ENCODE results near the gene GNA14. TPM values are rescaled to one million over a fixed set of nuclear protein-coding genes. Genes with fewer than 3 reads are reported as not detected.

Gene GNA14
- total RNA-seq, 1 donor: 0.72 TPM

GRCh38 chr9:77392328-77392727 lies 255.8 kb downstream of the GNA14 start:
- TF ChIP-seq CTCF (IDR thresholded peaks at IDR 0.05; ENCODE audit: extremely low read depth, low read depth, low read length): no peak
- Histone ChIP-seq H3K9me3 (ENCODE audit: low read depth, low read length) (no peaks in the 10 kb centered on the region), H4K20me1 (ENCODE audit: insufficient read depth, low read length) (no peaks in the 10 kb centered on the region), H3K27ac (ENCODE audit: low read depth, low read length) (no peak overlapping the region), H3K4me2 (ENCODE audit: insufficient read depth, low read length) (no peak overlapping the region), H3K36me3 (ENCODE audit: insufficient read depth, low read length) (peaks cover 6% of the 10 kb centered on the region), H2AFZ (ENCODE audit: low read length) (no peak overlapping the region), H3K4me3 (ENCODE audit: insufficient read depth, low read length) (no peak overlapping the region), H3K79me2 (ENCODE audit: insufficient read depth, low read length) (no peaks in the 10 kb centered on the region), H3K4me1 (ENCODE audit: insufficient read depth, low read length) (no peaks in the 10 kb centered on the region), H3K27me3 (ENCODE audit: insufficient read depth, low read length) (no peaks in the 10 kb centered on the region)
- DNase-seq (ENCODE audit: insufficient read length, low spot score, missing footprints): no peak

GRCh38 chr9:77391834-77392233 lies 256.3 kb downstream of the GNA14 start:
- Histone ChIP-seq H3K27ac (ENCODE audit: low read depth, low read length) (no peak overlapping the region), H3K4me3 (ENCODE audit: insufficient read depth, low read length) (no peak overlapping the region), H3K4me2 (ENCODE audit: insufficient read depth, low read length) (no peak overlapping the region), H3K9me3 (ENCODE audit: low read depth, low read length) (no peaks in the 10 kb centered on the region), H3K79me2 (ENCODE audit: insufficient read depth, low read length) (no peaks in the 10 kb centered on the region), H3K4me1 (ENCODE audit: insufficient read depth, low read length) (no peaks in the 10 kb centered on the region), H3K36me3 (ENCODE audit: insufficient read depth, low read length) (peaks cover 6% of the 10 kb centered on the region), H3K27me3 (ENCODE audit: insufficient read depth, low read length) (no peaks in the 10 kb centered on the region), H2AFZ (ENCODE audit: low read length) (no peak overlapping the region), H4K20me1 (ENCODE audit: insufficient read depth, low read length) (no peaks in the 10 kb centered on the region)
- no peak for DNase-seq (ENCODE audit: insufficient read length, low spot score, missing footprints)
- no peak for TF ChIP-seq CTCF (IDR thresholded peaks at IDR 0.05; ENCODE audit: extremely low read depth, low read depth, low read length)

- no peaks in the 10 kb centered on the region for H3K9me3 ChIP-seq (ENCODE audit: low read depth, low read length)
- H3K27ac ChIP-seq (ENCODE audit: low read depth, low read length): no peak overlapping the region
- H3K4me2 ChIP-seq (ENCODE audit: insufficient read depth, low read length): no peak overlapping the region
- H3K4me3 ChIP-seq (ENCODE audit: insufficient read depth, low read length): no peak overlapping the region
- no peaks in the 10 kb centered on the region for H4K20me1 ChIP-seq (ENCODE audit: insufficient read depth, low read length)
- no peaks in the 10 kb centered on the region for H3K79me2 ChIP-seq (ENCODE audit: insufficient read depth, low read length)
- peaks cover 6% of the 10 kb centered on the region for H3K36me3 ChIP-seq (ENCODE audit: insufficient read depth, low read length)
- no peak for DNase-seq (ENCODE audit: insufficient read length, low spot score, missing footprints)
- no peak for TF ChIP-seq CTCF (IDR thresholded peaks at IDR 0.05; ENCODE audit: extremely low read depth, low read depth, low read length)
- no peak overlapping the region for H2AFZ ChIP-seq (ENCODE audit: low read length)
- H3K4me1 ChIP-seq (ENCODE audit: insufficient read depth, low read length): peaks cover 4% of the 10 kb centered on the region
- no peaks in the 10 kb centered on the region for H3K27me3 ChIP-seq (ENCODE audit: insufficient read depth, low read length)
These were observed 261.9 kb downstream of the GNA14 start for GRCh38 chr9:77386187-77386586.

- H3K4me1 ChIP-seq (ENCODE audit: insufficient read depth, low read length): peaks cover 4% of the 10 kb centered on the region
- H3K79me2 ChIP-seq (ENCODE audit: insufficient read depth, low read length): no peaks in the 10 kb centered on the region
- no peaks in the 10 kb centered on the region for H3K9me3 ChIP-seq (ENCODE audit: low read depth, low read length)
- no peaks in the 10 kb centered on the region for H3K27me3 ChIP-seq (ENCODE audit: insufficient read depth, low read length)
- H3K27ac ChIP-seq (ENCODE audit: low read depth, low read length): peak overlapping the region; percentile 52
- no peak overlapping the region for H2AFZ ChIP-seq (ENCODE audit: low read length)
- TF ChIP-seq CTCF (IDR thresholded peaks at IDR 0.05; ENCODE audit: extremely low read depth, low read depth, low read length): no peak
- H3K4me2 ChIP-seq (ENCODE audit: insufficient read depth, low read length): no peak overlapping the region
- H3K4me3 ChIP-seq (ENCODE audit: insufficient read depth, low read length): no peak overlapping the region
- H4K20me1 ChIP-seq (ENCODE audit: insufficient read depth, low read length): no peaks in the 10 kb centered on the region
- H3K36me3 ChIP-seq (ENCODE audit: insufficient read depth, low read length): no peaks in the 10 kb centered on the region
- no peak for DNase-seq (ENCODE audit: insufficient read length, low spot score, missing footprints)
These were observed 263.7 kb downstream of the GNA14 start for GRCh38 chr9:77384406-77384805.

Measured in osteoblast (primary cell).